GM19324 (cell line): ENCODE data around the gene ZNF732.
"Not testable (repeated sequence)": the region's sequence is repeated elsewhere in the genome, so short reads cannot be mapped to it uniquely, and the experiment has no call there.

Source experiments
- ATAC-seq: cut with Tn5 transposase; IDR thresholded peaks from one replicate; pipeline ENCODE4 v1.9.1; 2021; ENCODE audit warnings: mild to moderate bottlenecking, moderate library complexity; ENCODE audit not compliant: unreplicated experiment, low FRiP score

ZNF732 gene

GRCh38 chr4:256492-256891 lies 48.8 kb downstream of the ZNF732 start:
- no peak for ATAC-seq

- ATAC-seq, result no peak
Observed at GRCh38 chr4:253936-254756, 51.1 kb downstream of the ZNF732 start.

GRCh38 chr4:252065-252601 lies 53.1 kb downstream of the ZNF732 start:
- no peak for ATAC-seq

- ATAC-seq, result no peak
Observed at GRCh38 chr4:244471-244870, 60.8 kb downstream of the ZNF732 start.

- ATAC-seq, result no peak
Observed at GRCh38 chr4:243426-243825, 61.8 kb downstream of the ZNF732 start.

GRCh38 chr4:242121-242848 lies 63.0 kb downstream of the ZNF732 start:
- no peak for ATAC-seq

GRCh38 chr4:241411-241810 lies 63.9 kb downstream of the ZNF732 start:
- ATAC-seq, result not testable (repeated sequence)

- no peak for ATAC-seq
Observed at GRCh38 chr4:236028-236427, 69.2 kb downstream of the ZNF732 start.

- no peak for ATAC-seq
Observed at GRCh38 chr4:234178-234577, 71.1 kb downstream of the ZNF732 start.

- no peak for ATAC-seq
Observed at GRCh38 chr4:223913-224497, 81.3 kb downstream of the ZNF732 start.
